CD4-positive, alpha-beta T cell treated with Interleukin-15 for 1 hour (primary cell): ENCODE measurements around the gene PRRT1B.
A peak's percentile ranks its signal among the peaks of the same experiment; 100 is the strongest.

Experiments used
- DNase-seq: peaks from one replicate; pipeline ENCODE4 v3.0.0-alpha.2; 2020

PRRT1B gene

DNA sequence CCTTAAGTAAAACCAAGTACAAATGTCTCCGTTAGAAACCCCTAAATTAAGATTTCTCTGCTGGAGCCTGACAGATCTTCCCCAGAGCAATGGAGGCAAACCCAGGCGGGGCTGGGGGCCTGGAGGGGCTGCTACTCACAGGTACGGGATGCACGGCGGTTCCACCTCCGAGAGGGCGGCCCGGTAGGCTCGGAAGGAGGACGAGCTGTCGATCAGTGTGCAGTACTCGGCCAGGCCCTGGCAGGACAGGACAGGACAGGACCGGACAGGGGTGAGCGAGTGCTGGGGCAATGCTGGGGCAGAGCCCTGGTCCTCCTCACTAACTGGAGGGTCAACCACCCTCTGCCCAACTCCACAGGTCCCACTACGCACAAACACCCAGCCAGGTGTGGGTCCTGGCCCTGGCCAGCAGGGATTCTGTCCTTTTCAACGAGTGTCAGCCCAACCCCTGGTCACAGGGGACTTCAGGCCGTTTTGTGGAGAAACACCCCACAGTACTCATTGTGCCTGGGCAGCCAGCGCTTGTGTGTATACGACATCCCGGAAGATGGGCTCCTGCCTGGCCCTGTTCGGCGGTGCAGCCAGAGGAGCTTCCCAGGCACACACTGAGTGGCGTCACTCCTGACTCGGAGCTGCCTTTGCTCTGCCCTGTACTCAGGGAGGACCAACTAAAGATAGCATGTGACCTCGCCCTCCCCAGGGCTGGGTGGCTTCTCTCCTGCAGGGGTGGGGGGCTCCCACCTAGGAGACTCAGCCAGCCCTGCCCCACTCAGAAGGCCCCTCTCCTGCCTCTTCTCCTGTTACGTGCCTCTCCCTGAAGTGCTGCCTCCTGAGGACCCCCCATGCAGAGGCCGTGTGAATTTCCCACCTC lies 37.4 kb downstream of the PRRT1B start:
- no peak for DNase-seq

DNA sequence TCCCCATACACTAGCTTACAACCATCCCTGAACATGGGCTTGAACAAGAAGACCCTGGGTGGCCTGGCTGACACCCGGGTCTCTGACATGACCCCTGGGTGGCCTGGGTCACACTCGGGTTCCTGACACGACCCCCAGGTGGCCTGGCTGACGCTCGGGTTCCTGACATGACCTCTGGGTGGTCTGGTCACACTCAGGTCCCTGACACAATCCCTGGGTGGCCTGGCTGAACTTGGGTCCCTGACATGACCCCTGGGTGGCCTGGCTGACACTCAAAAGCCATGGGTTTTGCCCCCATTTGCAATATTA lies 38.0 kb downstream of the PRRT1B start:
- DNase-seq: no peak

DNA sequence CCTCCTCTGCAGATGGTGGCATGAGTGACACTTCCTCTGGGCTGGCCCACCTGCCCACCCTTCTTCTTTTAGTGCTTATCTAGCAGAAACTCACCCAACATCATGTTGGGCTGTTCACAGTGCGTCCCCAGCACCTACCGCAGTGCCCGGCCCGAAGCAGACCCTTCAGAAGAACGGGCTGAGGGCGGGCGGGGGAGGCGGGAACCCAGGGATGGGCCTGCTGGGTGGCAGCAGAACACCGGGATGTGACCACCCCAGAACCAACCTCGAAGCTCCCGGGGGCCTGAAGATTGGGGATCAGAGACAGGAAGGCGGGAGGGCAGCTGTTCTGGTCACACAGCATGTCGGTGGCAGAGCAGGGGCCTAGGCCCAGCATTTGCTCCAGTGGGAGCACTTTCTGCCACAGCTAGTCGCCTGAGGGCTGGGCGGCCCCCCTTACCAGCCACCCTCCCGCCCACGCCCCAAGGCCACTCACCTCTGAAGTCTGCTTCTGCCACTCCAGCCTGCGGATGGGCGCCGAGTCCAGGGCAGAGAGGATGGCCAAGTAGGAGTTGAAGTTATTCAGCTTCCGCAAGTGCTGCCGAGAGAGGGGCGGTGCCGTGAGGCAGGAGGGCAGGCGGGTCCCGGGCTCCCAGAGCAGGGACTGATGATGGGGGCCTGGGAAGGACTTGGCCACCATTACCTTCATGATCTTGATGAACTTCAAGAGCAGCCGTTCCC lies 38.7 kb downstream of the PRRT1B start:
- DNase-seq: no peak

DNA sequence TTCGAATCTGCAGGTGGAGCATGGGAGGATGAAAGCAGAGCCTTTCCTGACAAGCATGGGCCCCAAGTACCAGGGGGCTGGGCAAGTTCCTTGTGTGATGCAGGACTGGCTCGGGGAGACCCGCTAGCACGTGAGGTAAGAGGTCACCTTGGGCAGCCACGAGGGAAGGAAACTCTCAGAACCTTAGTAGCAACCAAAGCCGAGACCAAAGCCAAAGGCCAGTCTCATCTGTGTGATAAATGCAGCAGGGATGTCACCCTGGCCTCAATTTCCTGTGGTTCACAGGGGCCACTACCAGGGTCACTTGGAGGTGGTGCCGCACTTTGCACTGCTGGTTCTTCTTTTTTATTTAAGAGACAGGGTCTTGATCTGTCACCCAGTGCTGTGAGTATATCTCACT lies 39.5 kb downstream of the PRRT1B start:
- DNase-seq: no peak

DNA sequence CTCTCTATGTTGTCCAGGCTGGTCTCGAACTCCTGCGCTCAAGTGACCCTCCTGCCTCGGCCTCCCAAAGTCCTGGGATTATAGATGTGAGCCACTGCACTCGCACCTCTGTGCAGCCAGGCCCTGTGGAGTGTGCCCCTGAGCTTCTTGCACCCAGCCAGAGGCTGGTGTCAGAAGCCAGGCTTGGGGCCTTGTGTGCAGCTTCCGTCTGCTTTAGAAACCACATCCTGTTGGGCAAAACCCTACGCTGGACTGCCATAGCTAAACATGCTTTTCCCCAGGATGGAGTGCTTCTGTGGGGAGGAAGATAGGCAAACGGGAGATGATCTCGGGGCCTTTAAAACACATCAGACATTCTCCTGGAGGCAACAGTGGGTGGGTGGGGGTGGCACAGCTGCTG lies 40.1 kb downstream of the PRRT1B start:
- DNase-seq: peak; percentile 66

DNA sequence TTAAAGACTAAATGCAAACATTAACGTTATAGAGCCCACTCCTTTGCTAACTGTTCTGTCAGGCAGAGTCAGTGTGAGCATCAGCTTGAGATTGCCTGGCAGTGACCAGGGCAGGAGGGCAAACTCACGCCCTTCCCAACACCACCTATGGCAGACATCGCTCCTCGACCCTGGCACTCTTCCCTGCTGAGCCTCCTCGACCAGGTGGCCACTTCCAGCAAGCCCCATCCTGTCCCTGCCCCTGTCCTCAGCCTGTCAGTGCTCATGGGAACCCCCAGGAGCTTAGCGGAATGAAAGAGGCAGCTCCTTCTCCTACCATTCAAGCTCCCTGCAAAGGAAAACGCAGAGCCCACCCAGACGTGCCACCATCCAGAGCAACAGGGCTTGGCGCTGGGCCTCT lies 42.0 kb downstream of the PRRT1B start:
- DNase-seq: no peak

DNA sequence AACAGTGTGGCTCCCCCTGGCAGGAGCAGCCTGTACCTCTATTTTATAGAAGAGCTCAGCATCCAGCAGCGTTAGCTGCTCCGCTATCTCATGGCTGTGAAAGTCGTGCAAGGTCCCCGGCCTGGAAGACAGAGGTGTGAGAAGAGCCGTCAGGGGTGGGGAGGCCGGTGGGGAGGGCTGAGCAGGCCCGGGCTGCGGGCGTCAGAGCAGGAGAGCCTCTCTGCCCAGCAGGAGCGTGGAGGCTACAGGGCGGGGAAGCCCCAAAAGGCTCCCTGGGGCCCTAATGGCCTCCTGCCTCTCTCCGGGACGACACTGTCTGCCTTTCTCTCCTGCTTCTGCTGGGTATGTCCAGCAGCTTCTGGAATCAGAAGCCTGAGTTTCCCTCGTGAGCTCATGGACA lies 42.6 kb downstream of the PRRT1B start:
- no peak for DNase-seq

DNA sequence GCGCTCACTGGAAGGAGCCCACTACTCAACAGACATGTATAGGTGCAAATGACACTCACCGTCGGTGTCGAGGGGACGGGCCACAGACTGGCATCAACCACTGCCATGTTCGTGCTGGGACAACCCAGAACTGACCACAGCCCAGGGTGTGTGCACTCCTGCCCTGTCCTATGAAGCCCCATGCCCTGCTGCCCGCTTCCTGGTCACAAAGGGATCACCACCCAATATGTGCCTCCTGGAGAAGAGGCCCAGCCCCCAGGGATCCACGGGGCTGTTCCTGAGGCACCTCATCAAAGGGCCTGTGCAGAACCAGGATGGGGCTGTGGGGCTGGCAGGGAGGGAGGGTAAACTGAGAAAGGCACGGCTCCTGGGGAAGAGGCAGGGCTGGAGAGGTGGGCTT lies 43.1 kb downstream of the PRRT1B start:
- no peak for DNase-seq

DNA sequence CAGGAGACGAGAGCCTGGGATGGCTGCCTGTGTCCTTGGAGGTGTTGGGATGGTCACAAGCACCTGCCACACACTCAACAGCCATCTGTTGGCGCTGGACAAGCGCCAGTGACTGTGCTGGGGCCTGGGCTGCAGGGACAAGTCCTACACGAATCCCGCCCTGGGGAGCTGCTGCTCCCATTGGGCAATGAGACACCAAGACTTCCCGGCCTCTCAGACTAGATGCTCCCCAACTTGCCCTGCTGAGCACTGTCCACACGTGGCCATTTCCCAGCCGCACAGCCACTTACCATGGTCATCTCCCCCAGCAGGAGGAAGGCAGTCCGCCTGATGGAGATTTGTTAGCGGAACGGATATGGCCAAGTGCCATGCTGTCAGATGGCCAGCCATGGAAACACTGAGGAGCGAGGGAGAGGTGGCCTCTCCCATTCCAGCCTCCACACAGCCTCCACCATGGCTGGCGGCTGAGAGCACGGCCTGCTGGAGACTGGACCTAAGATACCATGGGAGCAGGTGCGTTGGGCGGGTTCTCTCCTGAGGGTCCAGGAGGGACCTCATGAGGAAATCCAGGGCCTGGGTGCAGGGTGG lies 43.9 kb downstream of the PRRT1B start:
- no peak for DNase-seq

DNA sequence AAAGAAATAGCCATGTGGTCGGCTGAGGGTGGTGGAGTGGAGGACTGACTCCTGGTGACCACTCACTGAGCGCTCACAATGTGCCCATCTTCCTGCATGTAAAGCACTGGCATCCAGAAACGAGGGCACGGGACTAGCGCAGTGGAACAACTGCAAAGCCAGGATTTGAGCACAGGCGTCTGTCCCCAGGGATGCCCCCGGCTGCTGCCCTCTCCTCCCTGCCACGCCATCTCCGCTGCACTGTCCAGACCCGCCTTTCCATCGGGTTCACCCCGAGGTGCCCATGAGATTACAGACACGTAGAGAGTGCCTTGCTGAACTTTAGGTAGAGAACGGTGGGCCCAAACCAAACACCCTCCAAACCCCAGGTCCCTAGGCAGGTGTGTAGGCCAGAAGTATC lies 44.7 kb downstream of the PRRT1B start:
- no peak for DNase-seq

DNA sequence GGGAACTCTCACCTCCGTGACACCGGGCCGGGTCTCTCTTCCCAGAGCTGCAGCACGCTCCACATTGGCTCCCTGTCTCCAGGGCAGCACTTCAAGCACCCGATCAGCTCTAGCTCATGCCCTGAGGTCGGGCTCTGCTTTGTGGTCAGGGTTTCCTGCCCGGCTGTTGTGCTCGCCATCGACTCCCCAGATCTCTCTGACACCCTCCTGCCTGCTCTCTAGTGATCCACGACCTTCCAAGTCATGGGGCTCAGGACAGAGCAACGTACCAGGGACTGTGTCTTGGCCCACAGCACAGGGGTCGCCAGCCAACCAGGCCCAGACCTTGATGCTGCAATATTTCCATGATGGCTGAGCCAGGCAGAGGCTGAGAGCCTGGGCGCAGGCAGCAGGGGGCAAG lies 45.1 kb downstream of the PRRT1B start:
- DNase-seq: no peak

DNA sequence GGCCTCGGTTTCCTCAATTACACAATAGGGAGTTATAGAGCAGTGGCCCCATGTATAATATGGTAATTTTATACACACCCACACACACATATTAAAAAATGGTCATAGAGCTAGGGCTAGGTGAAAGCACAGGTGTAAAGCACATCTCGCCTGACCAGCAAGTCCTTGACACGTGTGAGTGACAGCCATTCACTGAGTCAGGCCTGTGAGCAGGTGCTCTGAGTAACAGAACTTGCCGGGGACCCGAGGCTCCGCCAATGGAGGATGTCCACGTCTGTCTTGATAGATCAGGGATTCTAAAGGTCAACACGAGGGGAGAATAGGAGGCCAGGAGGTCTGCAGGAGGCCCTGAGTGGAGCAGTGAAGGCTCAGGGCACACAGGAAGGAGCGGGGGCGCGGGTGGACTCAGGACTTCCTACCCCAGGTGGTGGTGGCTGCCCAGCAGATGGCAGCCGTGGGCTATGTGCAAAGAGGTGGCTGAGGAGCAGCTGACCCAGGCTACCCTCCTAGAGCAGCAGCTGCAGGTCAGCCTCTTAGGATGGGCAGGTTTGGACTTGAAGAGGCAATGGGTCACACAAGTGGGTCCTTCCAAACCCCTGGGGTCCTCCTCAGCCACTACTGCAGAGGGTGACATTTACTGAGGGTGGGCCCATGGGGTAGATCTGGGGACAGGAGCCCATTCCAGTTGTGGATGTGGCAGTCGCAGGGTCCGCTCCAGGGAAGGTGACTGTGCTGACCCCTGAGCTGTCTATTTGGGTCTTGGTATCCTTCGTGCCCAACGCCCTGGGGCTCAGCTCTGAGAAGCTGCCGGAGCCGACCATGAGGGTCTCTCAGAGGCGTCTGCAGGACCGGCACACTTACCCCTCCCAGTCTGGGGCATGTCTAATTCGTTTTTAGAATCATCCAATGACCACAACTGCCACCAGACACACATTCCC lies 45.9 kb downstream of the PRRT1B start:
- DNase-seq: peak; percentile 81

DNA sequence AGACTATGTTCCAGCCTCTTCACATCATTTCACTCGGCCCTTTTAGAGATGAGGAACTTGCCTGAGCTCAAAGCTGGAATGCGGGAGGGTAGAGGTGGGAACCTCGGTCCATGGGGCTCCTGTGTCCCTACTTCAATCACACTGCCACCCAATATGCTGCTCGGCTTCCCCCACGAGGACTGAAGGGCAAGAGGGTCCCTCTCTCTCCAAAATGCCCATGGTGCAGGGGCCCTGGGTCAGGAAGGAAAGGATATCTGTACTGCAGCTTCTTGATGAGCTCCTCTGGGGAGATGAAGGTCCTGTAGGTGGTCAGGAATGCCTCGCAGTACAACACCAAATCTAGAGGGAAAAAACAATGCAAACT lies 46.5 kb downstream of the PRRT1B start:
- DNase-seq: no peak

DNA sequence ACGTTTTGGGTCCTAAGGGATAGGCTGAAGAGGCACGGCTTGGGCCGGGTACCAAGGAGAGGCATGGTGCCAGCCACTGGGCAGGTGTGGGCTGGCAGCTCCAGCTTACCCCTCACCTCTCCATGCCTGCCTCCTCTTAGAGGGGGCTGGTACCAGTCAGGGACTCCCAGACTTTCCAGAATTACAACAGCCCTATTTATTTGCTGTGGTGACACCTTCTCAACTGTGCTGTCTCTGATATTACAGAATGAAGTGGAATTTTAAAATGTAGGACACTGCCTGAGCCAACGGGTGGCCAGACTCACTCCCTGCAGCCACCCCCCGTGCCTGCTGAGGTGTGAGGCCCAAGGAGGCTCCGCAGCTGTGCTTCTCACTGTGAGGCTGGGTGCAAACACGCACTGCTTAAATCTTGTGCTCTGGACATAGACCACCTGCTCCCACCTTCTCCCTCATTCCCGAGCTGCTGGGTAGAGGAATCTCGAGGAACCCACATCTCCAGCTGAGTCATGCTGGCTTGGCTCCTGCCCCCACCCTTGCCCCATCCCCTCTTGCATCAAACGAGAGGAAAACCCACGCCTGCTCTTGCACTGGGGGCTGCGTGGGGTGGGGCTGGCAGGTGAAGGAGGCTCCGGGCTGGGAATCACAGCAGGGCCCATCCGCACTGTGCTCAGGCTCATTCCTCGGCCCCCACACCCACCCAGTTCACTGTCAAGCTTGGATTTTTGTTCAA lies 47.9 kb downstream of the PRRT1B start:
- DNase-seq: no peak

DNA sequence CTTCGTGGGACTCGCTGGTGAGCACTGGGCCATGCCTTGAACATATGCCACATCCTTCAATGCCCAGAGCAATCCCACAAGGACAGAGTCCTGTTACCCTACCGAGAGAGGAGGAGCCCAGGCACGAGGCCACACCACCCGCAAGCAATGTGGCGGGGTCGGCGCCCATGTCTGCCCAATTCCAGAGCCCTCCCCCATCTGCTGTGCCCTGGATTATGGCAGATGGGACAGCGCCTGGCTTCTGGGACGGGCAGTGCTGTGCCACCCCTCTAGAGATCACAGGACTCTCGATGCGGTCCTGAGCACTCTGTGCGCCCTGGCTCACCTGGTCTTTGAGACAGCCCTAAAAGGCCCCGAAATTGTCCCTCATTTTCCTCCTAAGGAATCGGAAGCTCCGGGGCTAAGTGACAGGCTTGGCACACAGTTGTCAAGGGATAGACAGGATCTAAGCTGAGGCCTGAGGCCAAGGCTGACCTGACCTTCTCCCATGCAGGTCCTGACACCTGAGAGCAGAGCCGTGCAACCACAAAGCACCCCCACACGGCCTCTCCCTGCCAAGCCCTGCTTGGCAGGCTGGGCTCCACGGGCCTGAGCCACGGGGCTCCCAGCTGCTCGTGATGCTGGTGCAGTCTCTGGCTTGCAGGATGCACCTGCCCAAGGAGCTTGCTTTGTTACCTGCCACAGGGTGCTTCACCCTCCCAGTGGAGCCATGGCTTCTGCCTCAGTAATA lies 48.8 kb downstream of the PRRT1B start:
- no peak for DNase-seq

DNA sequence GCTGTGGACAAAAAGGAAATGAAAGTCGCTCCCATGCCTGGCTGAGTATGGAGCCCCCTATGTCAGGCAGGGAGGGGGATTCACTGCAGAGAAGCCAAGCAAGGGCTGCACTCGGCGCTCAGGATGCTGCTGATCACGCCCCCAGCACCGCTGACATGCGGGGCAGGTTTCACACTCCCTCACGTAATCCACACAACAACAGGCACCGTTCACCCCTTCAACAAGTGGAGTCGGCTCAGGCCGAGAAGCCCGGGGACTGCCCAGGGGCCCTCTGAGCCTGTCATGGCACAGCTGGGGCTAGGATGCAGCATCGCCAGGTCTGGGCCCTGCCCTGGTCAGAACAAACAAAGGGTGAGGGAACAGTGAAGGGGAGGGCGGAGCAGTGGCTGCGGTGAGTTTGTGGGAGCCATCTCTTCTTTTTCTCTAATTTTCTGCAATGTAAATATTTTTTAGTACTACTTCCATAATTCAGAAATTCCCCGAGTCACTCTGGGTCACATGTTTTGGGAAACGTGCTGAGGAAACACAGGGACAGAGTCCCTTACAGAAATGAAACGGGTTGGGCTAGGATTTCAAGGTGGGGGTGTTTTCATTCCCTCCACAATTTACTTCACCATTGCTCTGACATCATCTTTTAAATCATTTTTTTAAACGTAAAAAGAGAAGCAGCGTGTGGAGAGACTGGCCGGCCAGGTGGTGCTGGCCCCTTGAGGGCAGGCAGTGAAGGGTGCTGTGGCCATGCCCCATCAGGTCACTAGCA lies 49.8 kb downstream of the PRRT1B start:
- DNase-seq: no peak

DNA sequence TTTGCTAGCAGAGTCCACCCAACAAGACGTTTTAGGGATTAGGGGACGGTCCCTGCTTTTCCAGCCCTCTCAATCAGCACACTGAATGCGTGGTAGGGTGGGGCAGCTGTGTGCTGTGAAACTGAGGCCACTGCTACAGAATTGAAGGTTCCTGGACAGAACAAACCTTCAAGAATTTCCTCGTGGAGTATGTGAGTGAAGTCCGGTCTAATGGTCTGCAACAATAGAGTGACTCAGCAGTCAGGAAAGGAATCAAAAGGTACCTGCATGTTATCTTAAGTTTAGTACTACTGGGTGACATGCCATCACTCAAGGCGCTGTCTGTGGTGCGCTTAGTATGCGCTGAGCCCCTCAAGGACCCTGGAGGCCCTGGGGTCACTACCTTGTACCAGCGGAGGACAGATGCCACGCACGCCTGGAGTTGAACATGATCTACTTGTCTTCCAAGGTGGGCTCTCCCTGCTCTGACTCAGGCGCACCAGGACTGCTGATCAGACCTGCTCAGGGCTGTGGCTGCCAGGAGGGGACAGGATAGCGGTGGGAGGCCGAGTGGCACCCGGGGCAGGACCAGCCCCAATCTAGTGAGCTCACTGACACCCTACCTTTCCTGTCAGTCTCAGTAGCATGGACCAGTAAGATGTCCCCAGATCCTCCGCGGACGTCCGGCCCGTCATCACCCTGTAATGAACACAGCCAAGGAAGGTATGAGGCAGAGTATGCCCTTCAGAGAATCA lies 50.5 kb downstream of the PRRT1B start:
- no peak for DNase-seq

DNA sequence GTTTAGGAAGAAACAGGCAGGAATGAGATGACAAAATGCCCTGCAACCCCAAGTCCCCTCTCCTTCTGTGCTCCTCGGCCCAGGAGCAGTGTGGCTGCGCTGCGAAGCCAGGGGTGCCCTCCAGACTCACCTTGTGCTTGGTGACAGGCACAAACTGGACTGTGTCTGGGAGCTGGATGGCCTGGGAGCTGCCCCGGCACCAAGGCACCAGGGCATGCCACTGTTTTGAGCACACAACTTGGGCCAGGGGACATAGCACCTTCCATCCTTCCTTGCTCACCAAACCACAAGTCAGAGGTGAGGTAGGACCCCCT lies 51.1 kb downstream of the PRRT1B start:
- no peak for DNase-seq

DNA sequence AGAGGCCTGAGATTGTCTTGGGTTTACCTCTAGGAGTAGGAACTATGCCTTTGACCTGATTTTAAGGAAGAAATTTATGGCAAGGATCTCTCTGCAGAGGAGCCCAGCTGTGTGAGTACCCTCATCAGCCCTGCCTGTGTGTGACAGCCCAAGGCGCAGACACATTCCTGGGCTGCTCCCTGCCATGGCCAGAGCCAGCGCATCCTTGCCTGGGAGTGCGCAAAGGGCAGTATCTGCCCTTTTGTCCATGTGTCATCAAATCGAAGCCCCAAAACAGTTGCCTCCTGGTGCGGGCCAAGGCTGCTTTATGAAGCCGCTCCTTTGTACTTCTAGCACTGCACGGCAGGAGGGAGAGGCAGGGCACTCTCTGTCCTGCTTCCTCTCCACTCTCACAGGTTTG lies 51.9 kb downstream of the PRRT1B start:
- DNase-seq: no peak

DNA sequence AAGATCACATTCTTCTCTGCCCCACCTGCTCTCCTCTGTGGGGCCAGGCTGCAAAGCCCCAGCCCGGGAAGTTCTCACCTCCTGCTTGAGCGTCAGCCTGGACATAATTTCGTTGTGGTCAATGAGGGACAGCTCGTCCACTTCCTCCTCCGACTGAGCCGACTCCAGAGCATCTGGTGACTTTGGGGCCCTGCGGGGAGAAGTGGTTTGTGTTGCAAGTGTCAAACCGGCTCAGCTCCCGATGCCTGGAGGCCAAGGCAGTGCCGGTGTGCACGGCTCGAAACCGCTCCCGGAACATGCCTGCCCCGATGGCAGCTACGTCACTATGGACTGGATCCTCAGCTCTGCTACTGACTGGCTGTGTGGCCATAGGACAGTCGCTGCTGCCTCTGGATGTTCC lies 52.8 kb downstream of the PRRT1B start:
- DNase-seq: peak; percentile 75
